ENCODE measurements around the gene TXNRD3.

TXNRD3 gene

GRCh38 chr3:126567696-126568438 is 87.1 kb downstream of the TXNRD3 start:
- no peak overlapping the region for H3K4me3 ChIP-seq (ENCODE audit: low read length)
- no peak overlapping the region for H3K27ac ChIP-seq (ENCODE audit: low read depth, low read length)
- H3K9ac ChIP-seq (ENCODE audit: low read length), result no peak overlapping the region
- no peaks in the 10 kb centered on the region for H3K4me1 ChIP-seq (ENCODE audit: control insufficient read depth, insufficient read depth, low read length)
- H3K27me3 ChIP-seq (ENCODE audit: control insufficient read depth, insufficient read depth, low read length), result no peaks in the 10 kb centered on the region
- H3K36me3 ChIP-seq (ENCODE audit: control insufficient read depth, insufficient read depth, low read length), result no peaks in the 10 kb centered on the region

- Histone ChIP-seq H3K9ac (ENCODE audit: low read length) (no peak overlapping the region), H3K4me3 (ENCODE audit: low read length) (no peak overlapping the region), H3K27ac (ENCODE audit: low read depth, low read length) (no peak overlapping the region), H3K36me3 (ENCODE audit: control insufficient read depth, insufficient read depth, low read length) (no peaks in the 10 kb centered on the region), H3K27me3 (ENCODE audit: control insufficient read depth, insufficient read depth, low read length) (no peaks in the 10 kb centered on the region), H3K4me1 (ENCODE audit: control insufficient read depth, insufficient read depth, low read length) (no peaks in the 10 kb centered on the region)
These were observed 92.1 kb downstream of the TXNRD3 start for GRCh38 chr3:126562737-126563276.

GRCh38 chr3:126558336-126559071 is 96.4 kb downstream of the TXNRD3 start, which contains the start of gene C3orf22:
Gene C3orf22, minus strand, starts transcription at chr3:126558932. Its CDS starts 5,542 bp downstream, at chr3:126553390.
- Histone ChIP-seq H3K27me3 (ENCODE audit: control insufficient read depth, insufficient read depth, low read length) (no peaks in the 10 kb centered on the region), H3K4me3 (ENCODE audit: low read length) (no peak within 1 kb of the TSS), H3K4me1 (ENCODE audit: control insufficient read depth, insufficient read depth, low read length) (no peaks in the 10 kb centered on the region), H3K36me3 (ENCODE audit: control insufficient read depth, insufficient read depth, low read length) (no peaks in the 10 kb centered on the region), H3K27ac (ENCODE audit: low read depth, low read length) (no peak within 1 kb of the TSS), H3K9ac (ENCODE audit: low read length) (no peak within 1 kb of the TSS)

- Histone ChIP-seq H3K4me3 (ENCODE audit: low read length) (no peak overlapping the region), H3K9ac (ENCODE audit: low read length) (no peak overlapping the region), H3K36me3 (ENCODE audit: control insufficient read depth, insufficient read depth, low read length) (no peaks in the 10 kb centered on the region), H3K27ac (ENCODE audit: low read depth, low read length) (no peak overlapping the region), H3K27me3 (ENCODE audit: control insufficient read depth, insufficient read depth, low read length) (no peaks in the 10 kb centered on the region), H3K4me1 (ENCODE audit: control insufficient read depth, insufficient read depth, low read length) (no peaks in the 10 kb centered on the region)
These were observed 97.2 kb downstream of the TXNRD3 start for GRCh38 chr3:126557761-126558160.

GRCh38 chr3:126557415-126557745 is 97.5 kb downstream of the TXNRD3 start:
- Histone ChIP-seq H3K4me1 (ENCODE audit: control insufficient read depth, insufficient read depth, low read length) (no peaks in the 10 kb centered on the region), H3K27me3 (ENCODE audit: control insufficient read depth, insufficient read depth, low read length) (no peaks in the 10 kb centered on the region), H3K9ac (ENCODE audit: low read length) (no peak overlapping the region), H3K4me3 (ENCODE audit: low read length) (no peak overlapping the region), H3K36me3 (ENCODE audit: control insufficient read depth, insufficient read depth, low read length) (no peaks in the 10 kb centered on the region), H3K27ac (ENCODE audit: low read depth, low read length) (no peak overlapping the region)

Measured in rectal smooth muscle tissue (tissue), 1 donor.